Activated CD4-positive, alpha-beta T cell treated with anti-CD3 and anti-CD28 coated beads, Interleukin-2, amount 10 ng/mL, durations not matched to agents 7 days and 5 days (primary cell): ENCODE data around the gene LIFR. TPM values are rescaled to one million over a fixed set of nuclear protein-coding genes. Genes with fewer than 3 reads are reported as not detected.

Experiments
- CTCF ChIA-PET: fragments of 350-600 bp; sonication (Branson Sonifier 250); formaldehyde crosslinking; loops from one replicate; lab custom pipeline; 2021; ENCODE audit warnings: antibody characterized with exemption; lab: Charles Lee
- POLR2A ChIA-PET: fragments of 350-600 bp; sonication (Branson Sonifier 250); formaldehyde crosslinking; loops from one replicate; lab custom pipeline; 2021; ENCODE audit warnings: antibody characterized with exemption; lab: Charles Lee
- DNase-seq: peaks from one replicate; pipeline ENCODE4 v3.0.0-alpha.2; 2020
- H3K27ac Mint-ChIP-seq: one replicate; pipeline ENCODE4 v1.8.0; 2021; ENCODE audit warnings: mild to moderate bottlenecking, moderate library complexity, mixed read lengths
- H3K27me3 Mint-ChIP-seq: one replicate; pipeline ENCODE4 v1.8.0; 2021; ENCODE audit warnings: mixed read lengths
- H3K36me3 Mint-ChIP-seq: one replicate; pipeline ENCODE4 v1.8.0; 2021; ENCODE audit warnings: low read depth, mixed read lengths
- H3K4me1 Mint-ChIP-seq: one replicate; pipeline ENCODE4 v1.8.0; 2021; ENCODE audit warnings: mixed read lengths
- H3K4me3 Mint-ChIP-seq: one replicate; pipeline ENCODE4 v1.8.0; 2021; ENCODE audit warnings: mild to moderate bottlenecking, moderate library complexity, mixed read lengths
- H3K9me3 Mint-ChIP-seq: one replicate; pipeline ENCODE4 v1.8.0; 2021; ENCODE audit warnings: mixed read lengths
- total RNA-seq, 2 experiments: library from RNA; stranded (reverse); gene quantifications; one replicate each; pipeline ENCODE4 v1.2.3, GENCODE V29; 2021

LIFR gene
- total RNA-seq, 2 experiments from 2014 or later, result 0.12 TPM; not detected in 1

DNA sequence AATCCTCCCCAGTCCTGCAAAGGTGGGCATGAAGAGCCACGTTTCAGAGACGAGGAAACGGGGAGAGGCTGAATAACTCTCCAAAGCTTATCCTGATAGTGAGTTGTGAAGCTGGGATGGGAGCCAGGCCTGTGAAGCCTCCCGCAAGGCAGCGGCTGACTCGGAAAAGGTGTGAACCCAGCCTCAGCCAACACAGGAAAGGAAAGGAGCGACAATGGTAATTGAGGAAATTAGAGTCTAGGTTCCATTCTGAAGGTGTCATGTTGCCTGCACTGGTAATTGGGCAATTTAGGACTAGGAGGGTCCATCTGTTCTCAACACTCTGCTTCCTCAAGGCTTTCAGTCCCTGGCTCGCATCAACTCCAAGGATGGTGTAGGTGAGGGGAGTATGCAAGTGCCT is 83.4 kb downstream of the LIFR start:
- H3K27me3 Mint-ChIP-seq, result peaks cover 22% of the 10 kb centered on the region
- no peak for DNase-seq
- CTCF ChIA-PET, result interaction anchor here (1.1 kb wide), 1 partner anchor 15 kb away, joined by 3 read pairs; no protein-coding TSS in a partner anchor
- no peaks in the 10 kb centered on the region for H3K9me3 Mint-ChIP-seq
- H3K36me3 Mint-ChIP-seq, result no peaks in the 10 kb centered on the region
- no peak overlapping the region for H3K4me3 Mint-ChIP-seq
- H3K27ac Mint-ChIP-seq, result no peak overlapping the region
- H3K4me1 Mint-ChIP-seq, result no peaks in the 10 kb centered on the region
- POLR2A ChIA-PET, result no interaction called here

DNA sequence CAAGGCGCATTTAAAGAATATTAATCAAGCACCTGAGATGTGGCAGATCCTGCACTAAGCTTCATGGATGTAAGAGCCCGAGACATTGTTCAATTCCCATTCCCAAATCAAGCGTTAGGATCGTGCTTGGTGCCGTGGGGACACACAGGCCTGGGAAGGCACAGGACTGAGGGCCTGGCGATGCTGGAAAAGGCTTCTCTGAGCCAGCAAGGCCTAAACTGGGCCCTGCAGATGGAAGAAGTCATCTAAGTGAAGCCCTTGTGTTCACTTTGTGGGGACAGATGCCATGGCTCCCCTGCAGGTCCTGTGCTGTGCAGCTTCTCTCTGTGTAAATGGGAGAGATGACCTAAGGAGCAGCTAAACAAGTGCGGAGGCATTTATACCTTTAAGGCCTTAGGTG is 83.9 kb downstream of the LIFR start:
- ChIA-PET CTCF (interaction anchor here (1.1 kb wide), 1 partner anchor 16 kb away, joined by 3 read pairs; no protein-coding TSS in a partner anchor), POLR2A (no interaction called here)
- no peak for DNase-seq
- no peak overlapping the region for H3K4me3 Mint-ChIP-seq
- H3K4me1 Mint-ChIP-seq, result no peaks in the 10 kb centered on the region
- no peaks in the 10 kb centered on the region for H3K9me3 Mint-ChIP-seq
- no peak overlapping the region for H3K27ac Mint-ChIP-seq
- peaks cover 22% of the 10 kb centered on the region for H3K27me3 Mint-ChIP-seq
- no peaks in the 10 kb centered on the region for H3K36me3 Mint-ChIP-seq

DNA sequence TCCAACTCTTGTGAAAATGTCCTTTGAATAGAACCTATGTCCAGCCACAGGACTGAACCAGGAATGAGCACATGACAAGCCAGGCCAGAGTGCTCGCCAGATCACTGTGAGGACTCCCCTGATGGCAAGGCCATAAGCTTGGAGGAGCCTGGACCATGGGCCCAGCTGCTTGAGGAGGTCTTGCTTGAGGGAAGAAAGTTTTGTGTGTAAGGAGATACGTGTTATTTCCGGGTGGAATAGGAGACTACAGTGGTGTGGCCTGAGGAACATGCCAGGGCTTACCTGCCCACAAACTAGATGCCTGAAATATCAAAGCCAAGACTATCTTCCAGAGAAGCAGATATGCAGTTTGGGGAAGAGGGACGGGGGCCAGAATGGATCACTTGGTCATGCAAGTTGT is 84.7 kb downstream of the LIFR start:
- CTCF ChIA-PET, result no interaction called here
- H3K27me3 Mint-ChIP-seq, result peaks cover 14% of the 10 kb centered on the region

DNA sequence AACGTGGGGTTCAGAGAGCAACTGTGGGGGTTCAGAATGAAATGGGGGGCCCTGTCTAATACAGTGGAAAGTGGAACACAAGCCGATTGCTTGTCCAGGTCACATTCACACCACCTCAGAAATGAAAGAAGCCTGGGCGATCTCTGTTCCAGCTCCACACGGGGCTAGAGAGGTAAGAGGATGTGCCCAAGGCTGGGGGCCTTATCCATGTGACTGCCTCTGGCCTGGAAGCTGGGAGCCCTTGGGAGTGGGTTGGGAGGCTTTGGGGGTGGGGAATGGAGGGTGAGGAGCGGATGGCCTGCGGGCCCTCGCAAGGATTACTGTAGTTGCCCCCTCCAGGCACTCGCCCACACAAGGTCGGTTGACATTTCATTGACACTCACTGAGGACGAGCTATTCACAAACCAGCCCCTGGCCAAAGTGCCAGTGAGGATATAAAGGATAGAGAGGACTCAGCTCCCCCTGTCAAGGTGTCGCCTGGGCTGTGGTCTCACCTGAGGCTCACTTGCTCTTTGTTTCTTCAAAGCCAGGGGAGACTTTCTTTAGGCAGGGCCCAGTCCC is 86.7 kb downstream of the LIFR start:
- DNase-seq, result no peak
- no peaks in the 10 kb centered on the region for H3K36me3 Mint-ChIP-seq
- CTCF ChIA-PET, result interaction anchor here (4.4 kb wide), 1 partner anchor 28 kb away, joined by 15 read pairs; no protein-coding TSS in a partner anchor
- H3K9me3 Mint-ChIP-seq, result no peaks in the 10 kb centered on the region
- no peak overlapping the region for H3K27ac Mint-ChIP-seq
- no peak overlapping the region for H3K4me3 Mint-ChIP-seq
- POLR2A ChIA-PET, result no interaction called here
- peaks cover 7% of the 10 kb centered on the region for H3K27me3 Mint-ChIP-seq
- H3K4me1 Mint-ChIP-seq, result no peaks in the 10 kb centered on the region

More for the DNA sequence above, 84.7 kb downstream of the LIFR start:
- POLR2A ChIA-PET, result no interaction called here
- Mint-ChIP-seq H3K4me1 (no peaks in the 10 kb centered on the region), H3K9me3 (no peaks in the 10 kb centered on the region), H3K36me3 (no peaks in the 10 kb centered on the region), H3K4me3 (no peak overlapping the region), H3K27ac (no peak overlapping the region)
- DNase-seq, result no peak

DNA sequence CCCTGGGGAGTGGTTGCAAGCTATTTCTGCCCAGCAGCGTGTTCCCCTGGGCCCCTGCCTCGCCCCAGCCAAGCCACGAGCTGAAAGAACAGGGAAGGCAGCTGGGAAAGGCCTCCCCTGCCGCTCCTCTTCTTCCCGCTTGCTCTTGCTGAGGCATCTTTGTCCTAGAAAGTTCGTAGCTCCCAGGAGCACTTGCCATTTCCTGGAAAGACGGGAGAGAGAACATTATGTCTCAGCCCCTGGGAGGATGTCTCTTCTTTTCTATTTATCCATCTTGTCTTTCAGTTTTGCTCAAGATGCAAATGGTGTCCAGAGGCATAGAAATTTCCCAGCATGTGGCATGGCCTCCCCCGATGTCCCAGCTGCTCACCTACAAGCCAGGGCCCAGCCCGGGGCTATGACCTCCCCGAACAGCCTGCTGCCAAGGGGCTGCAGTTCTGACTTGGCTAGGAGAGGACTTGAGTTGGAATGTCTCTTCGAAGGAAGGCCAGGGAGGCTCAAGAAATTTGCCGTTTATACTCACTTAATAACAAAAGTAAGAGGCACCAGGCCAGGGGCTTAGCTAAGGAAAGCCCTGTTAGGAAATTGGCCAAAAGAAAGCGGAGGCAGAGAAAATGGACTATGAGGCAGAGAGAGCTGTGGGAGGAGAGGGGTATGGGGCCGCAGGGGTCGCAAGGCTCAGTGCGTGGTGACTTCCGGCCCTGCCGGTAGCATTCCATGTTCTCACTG is 87.3 kb downstream of the LIFR start:
- H3K27me3 Mint-ChIP-seq, result peaks cover 3% of the 10 kb centered on the region
- H3K27ac Mint-ChIP-seq, result no peak overlapping the region
- no peaks in the 10 kb centered on the region for H3K4me1 Mint-ChIP-seq
- ChIA-PET CTCF (interaction anchor here (1.2 to 4.4 kb wide), 2 partner anchors 21 to 27 kb away, joined by 4 to 15 read pairs; no protein-coding TSS in a partner anchor), POLR2A (no interaction called here)
- H3K4me3 Mint-ChIP-seq, result no peak overlapping the region
- no peaks in the 10 kb centered on the region for H3K9me3 Mint-ChIP-seq
- no peaks in the 10 kb centered on the region for H3K36me3 Mint-ChIP-seq
- no peak for DNase-seq

DNA sequence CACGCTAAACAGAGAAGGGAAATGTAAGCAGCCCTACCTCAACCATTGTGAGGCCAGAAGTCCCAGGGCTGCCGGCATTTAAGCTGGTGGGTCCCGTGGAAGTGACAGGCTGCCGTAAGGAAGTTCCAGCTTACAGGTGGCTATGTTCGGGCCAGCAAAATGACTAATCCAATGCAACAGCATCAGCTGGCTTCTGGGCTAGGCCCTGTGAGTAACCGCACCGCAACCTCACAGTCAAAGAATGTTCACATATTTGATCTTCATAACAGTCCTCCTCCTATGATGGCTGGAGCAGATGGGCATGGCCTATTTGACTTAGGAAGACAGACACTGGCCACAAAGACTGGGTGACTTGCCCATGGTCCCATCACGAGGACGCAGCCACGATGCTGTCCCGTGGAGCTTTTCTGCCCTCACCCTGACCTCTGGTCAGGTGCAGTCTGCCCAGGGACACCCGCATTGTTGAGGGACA is 88.2 kb downstream of the LIFR start:
- H3K27me3 Mint-ChIP-seq, result peaks cover 2% of the 10 kb centered on the region
- no peak overlapping the region for H3K27ac Mint-ChIP-seq
- no peaks in the 10 kb centered on the region for H3K36me3 Mint-ChIP-seq
- POLR2A ChIA-PET, result no interaction called here
- H3K4me3 Mint-ChIP-seq, result no peak overlapping the region
- CTCF ChIA-PET, result interaction anchor here (1.1 to 4.4 kb wide), 4 partner anchors 13 to 27 kb away, joined by 4 to 15 read pairs (median 6); no protein-coding TSS in a partner anchor
- no peaks in the 10 kb centered on the region for H3K4me1 Mint-ChIP-seq
- DNase-seq, result no peak
- no peaks in the 10 kb centered on the region for H3K9me3 Mint-ChIP-seq

DNA sequence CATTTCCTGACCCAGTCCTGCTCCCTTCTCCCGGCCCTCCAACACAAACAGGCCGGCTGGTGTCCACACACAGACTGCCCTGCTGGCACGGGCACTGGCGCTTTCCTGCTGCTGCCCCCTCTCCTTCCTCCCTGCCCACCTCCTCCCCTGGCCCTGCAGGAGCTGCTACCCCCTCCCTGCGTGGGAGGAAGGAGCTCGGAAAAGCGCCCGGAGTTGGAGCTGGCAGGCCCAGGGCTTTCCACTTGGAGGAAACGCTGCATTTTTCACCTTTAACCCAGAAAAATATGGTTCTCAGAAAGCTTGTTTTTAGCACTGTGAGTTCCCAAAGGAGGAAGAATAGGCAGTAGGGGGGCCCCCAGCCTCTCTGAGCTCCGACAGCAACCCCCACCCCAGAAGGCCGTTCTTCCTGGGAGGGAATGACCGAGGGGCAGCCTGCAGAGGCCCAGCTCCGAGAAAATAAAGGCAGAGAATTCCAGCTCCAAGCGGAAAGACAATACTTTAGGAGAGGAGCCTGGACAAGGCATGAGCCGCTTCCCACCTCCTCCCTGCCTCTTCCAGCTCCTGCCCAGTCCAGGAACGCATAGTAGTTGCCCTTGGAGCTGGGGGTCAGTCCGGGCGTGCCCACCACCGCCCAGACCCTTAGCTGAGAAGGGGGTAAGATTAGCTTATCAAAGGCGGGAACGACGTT is 88.9 kb downstream of the LIFR start:
- CTCF ChIA-PET, result interaction anchor here (0.5 to 4.4 kb wide), 5 partner anchors 12 to 245 kb away, joined by 3 to 15 read pairs (median 5); no protein-coding TSS in a partner anchor
- no peaks in the 10 kb centered on the region for H3K4me1 Mint-ChIP-seq
- POLR2A ChIA-PET, result no interaction called here
- H3K27ac Mint-ChIP-seq, result no peak overlapping the region
- H3K9me3 Mint-ChIP-seq, result no peaks in the 10 kb centered on the region
- H3K27me3 Mint-ChIP-seq, result peaks cover 8% of the 10 kb centered on the region
- H3K4me3 Mint-ChIP-seq, result no peak overlapping the region
- DNase-seq, result no peak
- H3K36me3 Mint-ChIP-seq, result no peaks in the 10 kb centered on the region

DNA sequence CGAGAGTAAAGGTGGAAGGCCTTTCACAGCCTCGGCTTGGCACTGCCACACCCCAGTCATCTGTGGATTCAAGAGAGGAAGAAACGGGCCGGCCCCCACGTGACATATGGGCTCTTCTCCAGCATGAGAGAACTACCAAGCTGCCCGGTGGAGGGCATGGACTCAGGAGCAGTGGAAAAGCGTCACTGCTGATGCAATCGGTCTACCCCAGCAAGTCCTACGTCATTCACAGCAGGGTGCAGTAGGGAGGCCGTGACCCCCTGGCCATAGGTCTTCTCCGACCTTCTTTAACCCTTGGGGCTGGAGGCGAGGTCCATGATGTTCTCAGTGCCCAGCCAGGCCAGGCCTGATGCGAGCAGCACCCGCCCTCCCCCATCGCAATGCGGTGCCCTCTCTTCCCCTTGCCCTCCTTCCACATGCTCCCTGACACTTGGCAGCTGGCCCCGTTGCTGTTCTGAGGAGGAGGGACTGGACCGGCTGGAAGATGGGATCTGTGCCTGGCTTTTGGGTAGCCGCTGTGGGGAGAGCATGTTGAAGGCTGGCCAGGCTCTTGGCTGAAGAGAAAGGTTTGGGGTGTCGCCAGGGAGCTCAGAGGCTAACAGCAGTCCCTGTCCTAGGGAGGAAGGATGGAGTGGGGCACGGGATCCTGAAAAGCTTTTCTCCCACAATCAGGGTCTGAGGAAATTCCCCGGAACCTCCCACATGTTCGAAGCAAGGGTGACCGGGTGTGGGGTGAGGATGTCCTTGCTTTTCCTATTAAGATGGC is 89.8 kb downstream of the LIFR start:
- Mint-ChIP-seq H3K4me1 (no peaks in the 10 kb centered on the region), H3K27ac (no peak overlapping the region), H3K27me3 (peaks cover 12% of the 10 kb centered on the region), H3K9me3 (no peaks in the 10 kb centered on the region), H3K36me3 (no peaks in the 10 kb centered on the region), H3K4me3 (no peak overlapping the region)
- CTCF ChIA-PET, result interaction anchor here (2.0 to 4.4 kb wide), 2 partner anchors 11 to 25 kb away, joined by 6 to 15 read pairs; no protein-coding TSS in a partner anchor
- POLR2A ChIA-PET, result no interaction called here
- no peak for DNase-seq

DNA sequence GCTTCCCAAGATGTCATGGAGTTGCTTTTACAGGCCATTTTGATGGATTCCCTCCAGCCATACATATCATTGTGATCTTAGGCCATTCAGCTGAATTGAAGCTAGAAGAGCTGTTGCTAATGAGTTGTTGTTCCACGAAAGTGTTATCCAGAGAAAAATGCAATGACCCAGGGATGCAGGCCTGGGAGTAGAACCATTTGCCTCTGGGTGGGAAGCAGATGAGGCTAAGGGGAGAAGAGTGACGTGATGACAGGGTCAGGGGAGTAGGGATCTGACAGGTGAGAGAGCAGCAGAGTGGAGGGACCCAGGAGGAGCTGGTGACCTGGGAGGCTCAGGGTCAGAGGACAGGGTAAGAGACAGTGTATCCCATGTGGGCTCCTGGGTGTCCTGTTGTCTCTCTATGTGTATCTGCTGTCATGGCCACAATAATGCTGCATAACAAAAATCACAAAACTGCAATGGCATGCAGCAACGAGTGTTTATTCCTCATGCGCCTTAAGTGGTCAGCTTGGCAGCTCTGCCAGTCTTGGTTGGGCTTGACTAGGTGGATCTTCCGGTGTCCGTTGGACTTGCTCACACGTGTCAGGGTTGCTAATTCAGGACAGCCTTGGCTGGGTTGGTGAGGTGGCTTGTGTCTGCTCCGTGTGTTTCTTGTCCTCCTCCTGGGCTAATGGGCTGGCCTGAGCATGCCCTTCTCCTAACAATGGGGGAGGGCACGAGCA is 90.6 kb downstream of the LIFR start:
- Mint-ChIP-seq H3K36me3 (no peaks in the 10 kb centered on the region), H3K9me3 (no peaks in the 10 kb centered on the region), H3K27me3 (peaks cover 15% of the 10 kb centered on the region), H3K4me1 (no peaks in the 10 kb centered on the region), H3K4me3 (no peak overlapping the region), H3K27ac (no peak overlapping the region)
- ChIA-PET POLR2A (no interaction called here), CTCF (interaction anchor here (1.3 to 4.4 kb wide), 2 partner anchors 24 kb away, joined by 3 to 15 read pairs; no protein-coding TSS in a partner anchor)
- no peak for DNase-seq

DNA sequence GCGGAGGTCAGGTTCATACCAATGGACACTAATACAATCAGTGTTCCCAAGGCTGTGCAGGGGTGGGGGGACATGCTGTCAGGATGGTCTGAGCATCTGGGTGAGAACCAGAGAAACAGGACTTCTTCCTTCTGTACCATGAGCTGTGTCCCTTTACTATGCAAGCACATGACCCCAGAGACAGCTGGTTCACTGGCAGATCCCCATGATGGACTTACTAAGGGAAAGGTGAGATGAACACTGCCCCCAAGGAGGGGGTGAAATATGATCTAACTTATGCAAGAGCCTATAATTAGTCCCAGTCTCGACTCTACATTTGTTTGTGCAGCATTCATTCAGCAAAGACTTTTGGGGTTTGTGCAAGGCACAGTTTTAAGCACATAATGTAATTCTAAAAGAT is 91.4 kb downstream of the LIFR start:
- peaks cover 23% of the 10 kb centered on the region for H3K27me3 Mint-ChIP-seq
- no peak overlapping the region for H3K4me3 Mint-ChIP-seq
- H3K4me1 Mint-ChIP-seq, result no peaks in the 10 kb centered on the region
- H3K36me3 Mint-ChIP-seq, result no peaks in the 10 kb centered on the region
- POLR2A ChIA-PET, result no interaction called here
- no peaks in the 10 kb centered on the region for H3K9me3 Mint-ChIP-seq
- CTCF ChIA-PET, result interaction anchor here (1.2 to 1.3 kb wide), 2 partner anchors 13 to 23 kb away, joined by 3 to 4 read pairs; no protein-coding TSS in a partner anchor
- H3K27ac Mint-ChIP-seq, result no peak overlapping the region
- DNase-seq, result no peak

DNA sequence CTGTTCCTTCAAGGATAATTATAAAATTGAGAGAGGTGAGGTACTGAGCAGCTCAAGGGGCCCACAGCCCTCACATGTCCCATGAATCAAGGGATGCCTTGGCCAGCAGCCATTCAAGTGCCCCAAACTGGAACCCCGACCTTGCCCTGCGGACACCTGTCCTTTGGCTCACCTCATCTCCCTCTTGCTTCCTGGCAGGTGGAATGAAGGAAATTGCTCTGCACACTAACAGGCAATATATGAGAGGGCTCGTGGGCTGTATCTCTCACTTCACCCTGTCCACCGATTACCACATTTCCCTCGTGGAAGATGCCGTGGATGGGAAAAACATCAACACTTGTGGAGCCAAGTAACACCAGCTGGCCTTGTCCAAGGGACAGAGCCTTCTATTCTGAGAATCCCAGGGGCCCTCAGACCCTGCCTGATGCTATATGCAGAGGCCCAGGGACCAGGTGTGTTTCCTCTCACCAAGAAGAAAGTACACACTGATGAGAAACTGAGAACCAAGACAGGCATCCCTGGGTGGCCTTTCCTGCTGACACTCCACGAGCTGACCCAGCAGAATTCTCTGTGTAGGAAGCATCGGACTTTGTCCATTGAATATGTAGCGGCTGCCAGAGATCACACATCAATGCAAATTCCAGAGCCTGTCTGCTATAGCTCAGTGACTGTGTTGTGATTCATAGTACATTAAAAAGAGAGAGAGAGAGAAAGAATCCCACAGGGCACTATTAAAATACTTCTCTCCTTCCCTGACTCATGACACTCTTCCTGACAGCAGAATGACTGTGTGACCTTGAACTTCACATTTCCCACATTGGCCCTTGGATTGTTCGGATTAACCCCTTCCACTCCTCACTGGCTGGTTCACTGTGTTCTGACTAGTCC is 92.6 kb downstream of the LIFR start:
- no peak overlapping the region for H3K27ac Mint-ChIP-seq
- no peak for DNase-seq
- no peak overlapping the region for H3K4me3 Mint-ChIP-seq
- H3K4me1 Mint-ChIP-seq, result no peaks in the 10 kb centered on the region
- no peaks in the 10 kb centered on the region for H3K36me3 Mint-ChIP-seq
- H3K9me3 Mint-ChIP-seq, result no peaks in the 10 kb centered on the region
- peaks cover 32% of the 10 kb centered on the region for H3K27me3 Mint-ChIP-seq
- ChIA-PET POLR2A (no interaction called here), CTCF (interaction anchor here (1.2 to 2.6 kb wide), 4 partner anchors 11 to 22 kb away, joined by 3 to 11 read pairs (median 4); no protein-coding TSS in a partner anchor)
